NCI-H146 (cell line): ENCODE results near the gene TSPAN18.

Source experiments
- DNase-seq: peaks from one replicate; lab custom pipeline; 2025; lab: John Stamatoyannopoulos, UW

The TSPAN18 gene

GRCh38 chr11:44887636-44888035 is 160.9 kb downstream of the TSPAN18 start:
- no peak for DNase-seq

- no peak for DNase-seq
These were observed 162.5 kb downstream of the TSPAN18 start for GRCh38 chr11:44889266-44889665.

GRCh38 chr11:44892843-44893242 is 166.1 kb downstream of the TSPAN18 start:
- no peak for DNase-seq

- no peak for DNase-seq
These were observed 166.6 kb downstream of the TSPAN18 start for GRCh38 chr11:44893308-44893822.

- DNase-seq = peak; percentile 46
These were observed 167.3 kb downstream of the TSPAN18 start for GRCh38 chr11:44893846-44894617.

GRCh38 chr11:44899959-44900358 is 173.2 kb downstream of the TSPAN18 start:
- DNase-seq = no peak

GRCh38 chr11:44901120-44901633 is 174.4 kb downstream of the TSPAN18 start:
- no peak for DNase-seq

GRCh38 chr11:44901786-44902185 is 175.0 kb downstream of the TSPAN18 start:
- DNase-seq = no peak

- DNase-seq = no peak
These were observed 176.3 kb downstream of the TSPAN18 start for GRCh38 chr11:44903035-44903434.

GRCh38 chr11:44903518-44903917 is 176.8 kb downstream of the TSPAN18 start:
- no peak for DNase-seq

- no peak for DNase-seq
These were observed 177.7 kb downstream of the TSPAN18 start for GRCh38 chr11:44904261-44905020.

GRCh38 chr11:44905131-44905866 is 178.5 kb downstream of the TSPAN18 start:
- no peak for DNase-seq

- no peak for DNase-seq
These were observed 179.9 kb downstream of the TSPAN18 start for GRCh38 chr11:44906649-44907048.

- no peak for DNase-seq
These were observed 182.8 kb downstream of the TSPAN18 start for GRCh38 chr11:44909557-44909956.

GRCh38 chr11:44910591-44910990 is 183.8 kb downstream of the TSPAN18 start:
- no peak for DNase-seq

GRCh38 chr11:44911029-44911814 is 184.5 kb downstream of the TSPAN18 start:
- peak; percentile 79 for DNase-seq

- no peak for DNase-seq
These were observed 185.7 kb downstream of the TSPAN18 start for GRCh38 chr11:44912270-44912987.

- DNase-seq = no peak
These were observed 186.7 kb downstream of the TSPAN18 start for GRCh38 chr11:44913502-44913901.

- DNase-seq = no peak
These were observed 187.3 kb downstream of the TSPAN18 start for GRCh38 chr11:44914105-44914504.

GRCh38 chr11:44915004-44915403 is 188.2 kb downstream of the TSPAN18 start:
- no peak for DNase-seq

GRCh38 chr11:44915621-44916020 is 188.9 kb downstream of the TSPAN18 start:
- DNase-seq = no peak
